Amygdala (tissue), 56 donors: ENCODE results near the gene ZNF154.
"Not testable (repeated sequence)": the region's sequence is repeated elsewhere in the genome, so short reads cannot be mapped to it uniquely, and the experiment has no call there.

Experiments
- DNase-seq, 56 donors: peaks; one replicate each; lab custom pipeline; 2025; lab: John Stamatoyannopoulos, UW

The ZNF154 gene

GRCh38 chr19:57708641-57709361 lies at the start of gene ZNF154:
ZNF154 (minus strand) TSS chr19:57709204; CDS start chr19:57708971, 233 bp downstream.
- peak in 53 of 56 donors; percentile 1 to 82 (median 46) for DNase-seq

- no peak for DNase-seq
Measured at GRCh38 chr19:57757941-57758340, 48.9 kb upstream of the ZNF154 start.

GRCh38 chr19:57755031-57755430 lies 46.0 kb upstream of the ZNF154 start:
- DNase-seq: no peak

- no peak for DNase-seq
Measured at GRCh38 chr19:57754091-57754673, 45.2 kb upstream of the ZNF154 start.

DNA sequence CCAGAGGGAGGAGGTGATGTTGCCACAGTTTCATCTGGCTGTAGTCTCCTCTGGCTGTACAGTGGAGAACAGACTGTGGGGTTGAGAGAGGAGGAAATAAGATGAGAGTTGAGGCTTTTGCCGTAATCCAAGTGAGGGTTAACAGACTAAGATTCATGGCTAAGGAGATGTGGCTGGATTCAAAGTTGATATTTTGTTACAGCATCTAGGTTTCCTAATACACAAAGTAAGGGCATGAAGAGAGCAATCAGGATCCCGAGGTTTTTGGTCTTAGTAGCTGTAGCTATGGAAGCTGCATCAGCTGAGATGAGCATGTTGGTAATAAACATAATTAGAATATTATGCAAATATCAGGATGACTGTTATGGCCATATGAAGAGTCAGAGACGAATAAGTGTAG lies 39.0 kb upstream of the ZNF154 start:
- no peak for DNase-seq

DNA sequence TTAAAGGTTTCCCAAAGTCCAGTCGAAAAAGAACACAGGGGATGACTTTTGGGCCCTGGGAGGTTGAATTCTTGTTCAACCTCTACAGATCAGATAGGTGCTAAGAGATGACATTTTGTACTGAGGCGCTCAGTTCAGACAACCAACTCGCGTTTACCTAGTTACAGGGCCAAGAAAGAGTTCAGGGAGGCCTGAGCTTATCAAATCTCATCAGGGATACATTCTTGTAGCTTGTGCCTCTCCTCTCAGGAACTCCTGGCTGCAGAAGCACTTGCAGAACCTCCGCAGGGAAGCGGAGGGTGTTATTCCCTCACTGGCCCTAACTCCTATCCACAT lies 38.4 kb upstream of the ZNF154 start:
- DNase-seq: no peak

DNA sequence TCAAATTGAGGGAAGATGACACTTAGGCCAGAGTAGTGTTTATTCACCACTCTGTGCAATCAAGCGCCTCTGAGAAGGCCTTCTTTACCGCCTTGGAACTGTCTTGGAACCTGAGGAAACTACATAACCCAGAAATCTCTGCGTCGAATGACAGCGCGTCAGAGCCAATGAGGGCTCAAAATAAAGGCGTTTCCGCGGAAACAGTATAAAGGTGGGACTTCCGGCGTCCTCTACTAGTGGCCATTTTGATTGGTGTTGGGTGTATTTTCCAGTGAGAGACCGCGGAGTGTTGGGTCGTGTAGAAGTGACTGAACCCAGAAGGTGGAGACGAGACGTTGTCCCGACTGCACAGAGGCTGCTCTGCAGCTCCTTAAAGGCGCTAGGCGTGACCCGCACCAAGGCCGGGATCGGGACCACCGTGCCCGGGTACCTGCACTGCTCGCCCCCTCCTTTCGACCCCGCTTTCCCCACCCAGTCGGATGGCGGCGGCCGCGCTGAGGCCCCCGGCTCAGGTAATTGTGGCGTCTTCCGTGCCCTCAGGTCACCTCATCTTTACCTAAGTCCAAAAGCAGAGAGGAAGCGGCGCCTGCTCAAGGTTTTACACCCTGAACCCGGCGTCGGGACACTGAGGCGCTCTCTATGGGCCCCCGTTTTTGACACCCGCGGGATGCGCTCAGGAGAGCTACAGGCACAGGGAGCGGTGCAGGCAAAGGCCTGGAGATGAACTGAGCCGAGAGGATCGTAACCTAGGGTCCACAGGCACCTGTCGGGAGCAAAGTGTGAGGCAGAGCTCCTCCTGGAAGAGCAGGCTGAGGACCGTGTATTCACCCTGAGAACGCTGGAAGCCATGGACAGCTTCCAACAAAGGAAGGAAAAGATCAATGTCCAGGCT lies 37.8 kb upstream of the ZNF154 start, which contains the start of gene ZNF776:
Gene ZNF776, plus strand, starts transcription at position 236 of the 892 bp plus-strand sequence. Its CDS starts 244 bp downstream, at position 480.
- peak; percentile 28 to 94 (median 74) for DNase-seq

- DNase-seq: not testable (repeated sequence)
Measured at GRCh38 chr19:57738770-57739169, 29.8 kb upstream of the ZNF154 start.

- DNase-seq: peak in 30 of 56 donors; percentile 0 to 62 (median 10)
Measured at GRCh38 chr19:57738320-57738719, 29.3 kb upstream of the ZNF154 start.

- DNase-seq: no peak
Measured at GRCh38 chr19:57720878-57721277, 11.9 kb upstream of the ZNF154 start.

- no peak for DNase-seq
Measured at GRCh38 chr19:57719901-57720519, 11.0 kb upstream of the ZNF154 start.

DNA sequence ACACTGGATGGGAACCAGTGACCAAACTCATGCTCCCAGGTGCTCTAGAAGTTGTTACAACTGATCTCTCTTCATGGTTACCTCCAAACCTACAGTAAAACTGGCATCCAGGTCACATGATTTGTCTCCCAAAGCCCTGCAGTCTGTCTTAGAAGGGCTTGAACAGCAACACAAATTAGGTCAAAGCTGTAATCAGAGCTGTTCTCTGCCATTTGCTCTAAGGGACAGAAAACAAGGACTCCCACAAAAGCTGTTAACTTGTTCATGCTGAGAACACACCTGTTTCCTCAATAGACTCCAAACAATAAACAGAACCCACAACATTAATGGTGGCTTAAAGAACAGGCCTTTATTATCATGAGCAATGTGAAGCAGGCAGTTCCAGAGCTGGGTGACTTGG lies 10.4 kb upstream of the ZNF154 start:
- DNase-seq: no peak

GRCh38 chr19:57712222-57712621 lies 3.2 kb upstream of the ZNF154 start:
- no peak for DNase-seq

- DNase-seq: no peak
Measured at GRCh38 chr19:57709616-57710015, 612 bp upstream of the ZNF154 start.

DNA sequence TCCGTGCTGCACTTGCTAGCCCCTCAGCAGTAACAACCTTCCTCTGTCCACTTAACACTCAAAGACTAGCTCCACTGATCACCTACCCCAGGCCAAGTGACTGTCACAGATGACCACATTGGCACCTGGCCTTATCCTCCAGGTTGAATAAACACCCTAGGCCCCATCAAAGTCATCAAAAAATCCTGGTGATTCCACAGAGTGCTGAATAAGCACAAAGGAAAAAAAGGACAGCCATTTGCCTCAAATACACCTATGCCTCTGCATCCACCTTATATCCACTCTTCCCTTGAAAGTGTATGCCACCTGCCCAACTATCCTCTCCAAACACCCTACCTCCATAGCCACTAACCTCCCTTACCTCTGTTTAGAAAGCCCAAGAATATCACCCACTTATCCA lies 2.7 kb downstream of the ZNF154 start:
- DNase-seq: no peak

DNA sequence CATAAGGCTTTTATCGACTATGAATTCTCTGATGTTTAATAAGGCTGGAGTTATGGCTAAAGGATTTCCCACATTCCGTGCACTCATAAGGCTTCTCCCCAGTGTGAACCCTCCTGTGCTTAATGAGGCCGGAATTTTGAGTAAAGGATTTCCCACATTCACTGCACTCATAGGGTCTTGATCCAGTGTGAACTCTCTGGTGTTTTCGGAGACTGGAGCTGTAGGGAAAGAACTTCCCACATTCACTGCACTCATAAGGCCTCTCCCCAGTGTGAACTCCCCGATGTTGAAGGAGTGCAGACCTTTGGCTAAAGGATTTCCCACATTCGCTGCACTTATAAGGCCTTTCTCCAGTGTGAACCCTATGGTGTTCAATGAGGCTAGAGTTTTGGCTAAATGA lies 7.4 kb downstream of the ZNF154 start:
- DNase-seq: no peak

DNA sequence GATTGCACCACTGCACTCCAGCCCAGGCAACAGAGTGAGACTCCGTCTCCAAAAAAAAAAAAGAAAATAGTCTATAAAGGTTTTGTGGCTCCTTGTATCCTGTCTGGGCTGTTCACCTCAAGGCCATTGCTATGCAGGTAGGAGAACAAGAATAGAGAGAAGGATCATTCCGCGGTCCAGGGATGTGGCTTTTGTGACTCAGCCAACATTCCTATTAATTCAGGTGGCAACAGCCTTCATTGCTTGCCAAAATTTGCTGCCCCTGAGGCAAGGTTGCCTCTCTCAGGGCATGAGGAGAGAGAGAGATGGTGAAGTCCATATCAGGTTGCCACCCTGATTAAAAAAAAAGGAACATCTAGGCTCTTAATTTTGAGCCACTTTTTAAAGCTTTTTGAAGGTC lies 19.3 kb downstream of the ZNF154 start:
- DNase-seq: no peak

- no peak for DNase-seq
Measured at GRCh38 chr19:57688011-57688763, 20.8 kb downstream of the ZNF154 start.

DNA sequence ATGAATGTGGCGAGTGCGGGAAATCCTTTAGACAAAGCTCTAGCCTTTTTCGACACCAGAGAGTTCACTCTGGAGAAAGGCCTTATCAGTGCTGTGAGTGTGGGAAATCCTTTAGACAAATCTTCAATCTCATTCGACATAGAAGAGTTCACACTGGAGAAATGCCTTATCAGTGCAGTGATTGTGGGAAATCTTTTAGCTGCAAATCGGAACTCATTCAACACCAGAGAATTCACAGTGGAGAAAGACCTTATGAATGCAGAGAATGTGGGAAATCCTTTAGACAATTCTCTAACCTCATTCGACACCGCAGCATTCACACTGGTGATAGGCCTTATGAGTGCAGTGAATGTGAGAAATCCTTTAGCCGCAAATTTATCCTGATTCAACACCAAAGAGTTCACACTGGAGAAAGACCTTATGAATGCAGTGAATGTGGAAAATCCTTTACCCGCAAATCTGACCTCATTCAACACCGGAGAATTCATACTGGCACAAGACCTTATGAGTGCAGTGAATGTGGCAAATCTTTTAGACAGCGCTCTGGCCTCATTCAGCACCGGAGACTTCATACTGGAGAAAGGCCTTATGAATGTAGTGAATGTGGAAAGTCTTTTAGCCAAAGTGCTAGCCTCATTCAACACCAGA lies 21.5 kb downstream of the ZNF154 start:
- no peak for DNase-seq

GRCh38 chr19:57686727-57687126 lies 22.3 kb downstream of the ZNF154 start:
- DNase-seq: no peak
